HUDEP-2 (cell line): ENCODE data around the gene USP2.

Experiments
- DNase-seq, 76 experiments: peaks; one replicate each; lab custom pipeline; 2025; ENCODE audit not compliant: unreplicated experiment in 76 of 76; lab: John Stamatoyannopoulos, UW

USP2 gene

DNA sequence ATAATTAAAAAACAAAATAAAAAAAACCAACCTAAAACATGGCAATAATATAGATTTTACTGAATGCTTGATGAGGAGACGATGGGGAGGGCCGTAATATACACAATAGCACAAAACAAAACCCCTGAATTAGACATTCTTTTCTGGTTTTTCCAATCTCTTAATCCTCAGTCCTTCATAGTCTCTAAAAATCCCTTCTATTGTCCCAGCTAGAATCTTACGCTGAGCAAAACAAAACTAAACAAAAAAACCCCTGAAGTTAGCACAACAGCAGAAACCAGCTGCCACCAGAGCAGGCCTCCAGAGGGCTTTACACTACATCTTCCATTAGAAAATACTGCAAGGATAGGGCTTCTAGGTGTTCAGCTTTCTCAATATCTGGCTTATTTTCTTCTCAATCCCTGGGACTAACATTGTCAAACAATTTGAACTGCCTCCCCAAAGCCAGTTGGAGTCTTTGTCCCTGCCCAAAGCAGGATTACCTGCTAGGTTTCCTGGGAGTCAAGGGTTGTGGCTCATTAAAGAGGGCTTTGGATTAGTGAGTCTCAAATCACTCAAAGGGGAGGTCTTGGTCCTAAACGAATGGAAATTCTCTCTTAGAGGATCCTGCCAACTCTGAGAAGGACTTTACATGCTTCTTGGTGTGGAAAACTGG is 49.3 kb downstream of the USP2 start:
- no peak for DNase-seq

GRCh38 chr11:119330237-119330636 is 51.3 kb downstream of the USP2 start:
- DNase-seq: no peak

- no peak for DNase-seq
These were observed 52.2 kb downstream of the USP2 start for GRCh38 chr11:119329320-119329719.

GRCh38 chr11:119324189-119324588 is 57.3 kb downstream of the USP2 start:
- no peak for DNase-seq

GRCh38 chr11:119323532-119324033 is 57.9 kb downstream of the USP2 start:
- DNase-seq: peak in 58 of 76 experiments; percentile 2 to 69 (median 36)

GRCh38 chr11:119322921-119323531 is 58.5 kb downstream of the USP2 start:
- no peak for DNase-seq

GRCh38 chr11:119322360-119322739 is 59.1 kb downstream of the USP2 start:
- DNase-seq: no peak

DNA sequence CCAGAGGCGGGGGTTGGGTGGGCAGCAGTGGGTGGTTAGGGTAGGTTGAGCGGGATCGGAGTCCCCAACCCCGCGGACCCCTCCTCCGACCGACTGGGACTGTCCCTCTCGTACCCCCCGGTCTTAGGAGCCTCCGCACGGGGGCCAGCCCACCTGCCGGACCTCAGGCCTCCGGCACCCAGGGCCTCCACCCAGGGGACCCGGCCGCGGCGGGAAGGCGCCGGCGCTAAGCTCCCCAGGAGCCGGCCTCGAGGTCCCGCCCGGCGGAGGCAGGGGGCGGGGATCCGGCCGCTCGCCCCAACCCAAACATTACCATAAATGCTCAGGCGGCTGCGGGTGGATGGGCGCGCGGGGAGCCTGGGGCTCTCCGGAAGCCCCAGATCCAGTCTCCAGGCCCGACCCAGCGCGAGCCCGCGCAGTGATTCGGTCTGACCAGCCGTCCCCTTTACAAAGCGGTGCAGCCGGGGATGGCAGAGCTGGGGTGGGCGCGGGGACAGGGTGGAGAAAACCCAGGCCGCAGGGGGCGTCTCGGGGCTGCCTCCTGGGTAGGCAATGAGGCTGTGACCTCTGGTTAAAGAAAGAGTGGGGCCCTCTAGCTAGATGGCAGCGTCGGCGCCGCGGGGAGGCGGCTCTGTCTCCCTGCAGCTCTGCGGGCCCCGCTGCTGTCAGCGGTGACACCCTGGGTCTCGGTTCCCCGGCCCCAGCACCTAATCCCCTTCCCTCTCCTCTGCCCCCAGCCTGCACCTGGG is 60.5 kb downstream of the USP2 start:
- peak in 1 of 76 experiments; percentile 4 for DNase-seq

GRCh38 chr11:119320240-119320775 is 61.2 kb downstream of the USP2 start:
- DNase-seq: no peak

DNA sequence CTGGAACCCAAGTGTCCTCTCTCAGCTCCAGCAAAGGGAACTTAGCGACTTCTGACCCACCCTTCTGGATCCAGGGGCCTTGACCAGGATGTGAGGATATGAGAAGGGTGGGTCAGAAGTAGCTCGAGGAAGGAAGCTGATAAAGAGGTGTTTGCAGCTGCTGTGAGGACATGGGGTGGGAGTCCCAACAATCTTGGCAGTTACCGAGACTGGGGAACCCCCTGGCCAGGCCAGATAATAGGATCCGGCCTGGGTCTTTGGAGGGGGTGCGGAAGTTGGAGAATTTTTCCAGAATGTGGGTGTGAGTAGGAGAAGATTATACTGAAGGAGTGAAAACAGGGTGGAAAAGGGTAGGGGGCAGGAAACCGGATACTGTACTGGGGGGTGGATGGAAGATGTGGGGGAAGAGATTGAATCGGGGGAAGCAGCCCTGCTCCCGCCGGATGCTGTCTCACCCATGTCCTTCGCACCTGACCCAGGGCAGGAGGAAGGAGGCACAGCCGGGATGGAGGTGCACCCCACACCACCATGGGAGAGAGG is 61.7 kb downstream of the USP2 start:
- no peak for DNase-seq

DNA sequence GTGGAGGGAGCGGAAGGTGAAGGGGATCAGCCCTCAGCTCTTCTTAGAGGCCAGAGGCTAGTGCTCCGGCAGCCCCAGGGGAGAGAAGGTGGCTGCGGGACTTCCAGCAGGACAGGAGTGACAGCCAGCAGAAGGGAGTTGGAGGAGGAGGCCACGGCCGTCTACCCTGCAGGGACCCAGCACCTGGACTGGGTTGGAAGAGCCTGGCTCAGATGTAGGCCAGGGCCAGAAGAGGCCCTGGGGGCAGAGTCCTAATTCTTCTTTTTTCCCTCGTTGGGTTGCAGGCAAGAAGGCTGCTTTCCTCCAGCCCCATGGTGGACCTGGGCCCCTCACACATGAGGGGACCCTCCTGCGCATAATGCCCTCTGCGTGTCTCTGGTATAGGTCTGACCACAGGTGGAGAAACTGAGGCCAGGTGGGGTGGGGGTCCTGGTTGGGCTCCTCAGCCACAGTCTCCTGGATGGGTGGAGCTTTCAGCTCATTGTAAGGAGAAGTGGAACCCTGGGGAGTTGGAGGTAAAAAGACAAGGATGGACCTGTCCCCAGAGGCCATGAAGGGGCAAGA is 62.3 kb downstream of the USP2 start:
- DNase-seq: peak in 1 of 76 experiments; percentile 0

DNA sequence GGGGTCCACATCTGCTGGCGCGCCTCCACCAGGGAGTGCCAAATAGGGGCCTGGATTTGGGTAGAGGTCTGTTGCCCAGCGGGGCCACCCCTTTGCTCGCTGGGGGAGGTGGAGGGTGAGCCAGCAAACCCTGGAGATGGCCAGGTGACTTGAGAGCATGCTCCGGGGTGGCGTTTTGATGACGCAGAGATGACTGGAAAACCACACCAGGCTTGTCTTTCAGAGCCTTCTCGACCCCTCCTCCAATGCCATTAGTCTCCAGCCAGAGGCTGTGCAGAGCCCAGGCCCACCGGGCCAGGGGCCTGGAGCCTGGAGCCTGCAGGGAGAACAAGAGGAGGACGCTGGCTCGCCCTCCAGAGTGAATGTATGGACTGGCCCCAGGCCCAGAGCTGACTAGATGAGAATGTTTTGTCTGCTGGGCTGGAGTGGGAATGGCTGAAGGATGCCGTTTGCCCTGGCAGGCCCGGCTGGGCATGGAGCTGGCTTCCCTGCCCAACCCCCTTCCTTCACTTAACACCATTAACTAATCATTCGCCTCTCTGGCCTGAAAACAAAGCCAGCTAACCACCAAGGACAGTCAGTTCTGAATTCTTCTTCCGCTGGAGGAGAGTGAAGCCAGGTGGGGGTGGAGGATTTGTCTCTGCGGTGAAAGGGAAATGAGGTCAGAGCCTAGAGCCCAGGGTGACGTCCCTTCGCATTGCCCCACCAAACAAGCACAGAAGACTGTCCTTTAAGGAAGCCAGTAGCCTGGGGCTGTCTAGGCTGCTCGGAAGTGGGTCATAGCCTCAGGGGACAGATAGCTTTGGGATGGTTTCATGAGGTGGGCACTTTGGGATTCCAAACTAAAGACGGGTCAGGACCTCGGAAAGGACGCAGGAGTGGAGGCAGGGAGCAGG is 63.0 kb downstream of the USP2 start:
- no peak for DNase-seq

DNA sequence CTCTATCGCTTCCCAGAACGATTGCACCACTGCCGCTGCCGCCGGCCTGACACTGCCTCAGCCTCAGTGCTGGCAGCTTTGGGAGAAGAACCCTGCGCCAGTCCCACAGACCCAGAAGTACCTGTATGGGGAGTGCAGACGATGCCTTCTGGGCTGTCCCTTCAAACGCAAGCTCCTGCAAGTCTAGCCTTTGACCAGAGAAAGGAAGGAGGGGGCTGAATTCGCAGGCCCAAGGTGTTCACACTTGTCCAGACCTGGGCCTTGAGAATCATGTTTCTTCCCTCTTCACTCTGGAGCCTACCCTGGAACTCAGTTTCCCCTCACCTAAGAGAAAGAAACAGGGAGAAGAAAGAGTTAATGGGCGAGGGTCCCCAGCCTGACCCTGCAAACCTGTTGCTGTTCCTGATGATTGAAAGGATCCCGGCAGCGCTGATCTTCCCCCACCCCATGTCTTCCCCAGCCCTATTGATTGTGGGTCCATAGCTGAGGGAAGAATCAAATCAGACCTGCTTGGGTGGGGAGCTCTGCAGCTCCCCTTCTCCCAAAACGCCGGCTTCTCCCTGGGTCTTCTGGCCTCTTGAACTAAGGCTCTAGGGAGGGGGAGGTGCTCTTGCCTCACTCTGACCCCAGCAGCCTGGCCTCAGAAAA is 63.8 kb downstream of the USP2 start:
- no peak for DNase-seq

GRCh38 chr11:119316729-119317591 is 64.5 kb downstream of the USP2 start, which contains the start of gene MCAM:
Gene MCAM, minus strand, starts transcription at chr11:119317130. Its CDS starts 29 bp downstream, at chr11:119317101.
- DNase-seq: no peak

- DNase-seq: no peak
These were observed 65.3 kb downstream of the USP2 start for GRCh38 chr11:119316016-119316728.

GRCh38 chr11:119315131-119316015 is 66.1 kb downstream of the USP2 start:
- no peak for DNase-seq

GRCh38 chr11:119314726-119315125 is 66.8 kb downstream of the USP2 start:
- no peak for DNase-seq
